OCI-LY7 (cell line): ENCODE measurements around the gene ZNF326. TPM values are rescaled to one million over a fixed set of nuclear protein-coding genes. Genes with fewer than 3 reads are reported as not detected.
"Not testable (repeated sequence)": the region's sequence is repeated elsewhere in the genome, so short reads cannot be mapped to it uniquely, and the experiment has no call there.

Experiments used
- BruUV-seq: library from RNA; stranded (reverse); fragments of 400-500 nt; replicated peaks from 2 replicates; lab custom pipeline; 2021; lab: Mats Ljungman, UMichigan
- CTCF ChIA-PET: fragments of 300-600 bp; sonication (Branson Sonifier 250); formaldehyde crosslinking; loops from one replicate; lab custom pipeline; 2022; ENCODE audit warnings: antibody characterized with exemption; ENCODE audit not compliant: unreplicated experiment; lab: Charles Lee
- POLR2A ChIA-PET: fragments of 300-600 bp; sonication (Branson Sonifier 250); formaldehyde crosslinking; loops from one replicate; lab custom pipeline; 2022; ENCODE audit warnings: antibody characterized with exemption; lab: Charles Lee
- DNase-seq: peaks from one replicate; pipeline ENCODE4 v3.0.0-alpha.2; 2015; ENCODE audit warnings: low spot score
- H2AFZ ChIP-seq: fragments of 200-600 bp; sonication (generic), shearing (Covaris generic); 2 replicates; pipeline ENCODE4 v1.6.1; 2014; ENCODE audit warnings: mild to moderate bottlenecking, antibody characterized with exemption, low read length, moderate library complexity
- H3K27ac ChIP-seq: fragments of 200-600 bp; sonication (generic); 2 replicates; pipeline ENCODE4 v1.5.1; 2014; ENCODE audit warnings: mixed run types, low read depth, mild to moderate bottlenecking, moderate library complexity, low read length, inconsistent platforms; ENCODE audit not compliant: poor library complexity, severe bottlenecking
- H3K36me3 ChIP-seq: fragments of 200-600 bp; sonication (generic); 2 replicates; pipeline ENCODE4 v1.6.1; 2014; ENCODE audit warnings: mild to moderate bottlenecking, antibody characterized with exemption, low read length, moderate library complexity, mixed read lengths; ENCODE audit not compliant: insufficient read depth
- H3K4me1 ChIP-seq: fragments of 200-600 bp; sonication (generic); 2 replicates; pipeline ENCODE4 v1.5.1; 2014; ENCODE audit warnings: mild to moderate bottlenecking, low read length; ENCODE audit not compliant: insufficient read depth, poor library complexity, severe bottlenecking
- H3K4me2 ChIP-seq: fragments of 200-600 bp; sonication (generic); 2 replicates; pipeline ENCODE4 v1.6.1; 2014; ENCODE audit warnings: mild to moderate bottlenecking, low read length
- H3K4me3 ChIP-seq: fragments of 200-600 bp; sonication (generic); 2 replicates; pipeline ENCODE4 v1.5.1; 2014; ENCODE audit warnings: mild to moderate bottlenecking, low read depth, low read length; ENCODE audit not compliant: poor library complexity, severe bottlenecking
- H3K79me2 ChIP-seq: fragments of 200-600 bp; sonication (generic); 2 replicates; pipeline ENCODE4 v1.6.1; 2016; ENCODE audit warnings: low read depth, mild to moderate bottlenecking, low read length, moderate library complexity, mixed read lengths; ENCODE audit not compliant: insufficient read depth
- H3K9me2 ChIP-seq: fragments of 200-600 bp; sonication (generic); 2 replicates; pipeline ENCODE4 v1.6.1; 2016; ENCODE audit warnings: mild to moderate bottlenecking, low read length, mixed read lengths; ENCODE audit not compliant: insufficient read depth
- H3K9me3 ChIP-seq: fragments of 200-600 bp; sonication (generic); 2 replicates; pipeline ENCODE4 v1.6.1; 2014; ENCODE audit warnings: mild to moderate bottlenecking, mixed run types, low read length, mixed read lengths
- H4K20me1 ChIP-seq: fragments of 200-600 bp; sonication (generic); 2 replicates; pipeline ENCODE4 v1.6.1; 2014; ENCODE audit warnings: mild to moderate bottlenecking, antibody characterized with exemption, low read length, moderate library complexity, mixed read lengths; ENCODE audit not compliant: insufficient read depth
- EZH2phosphoT487 ChIP-seq: fragments of 200-600 bp; sonication (generic); IDR thresholded peaks from 2 replicates; pipeline ENCODE4 v1.6.1; 2018; ENCODE audit warnings: low read depth, borderline replicate concordance, mild to moderate bottlenecking, mixed run types, antibody characterized with exemption, low read length, moderate library complexity, mixed read lengths
- intact Hi-C: fragments of 100-400 bp; cut with micrococcal nuclease; formaldehyde crosslinking; loops from one replicate; pipeline ENCODE4 v1.10.0; 2022; ENCODE audit not compliant: unreplicated experiment
- total RNA-seq, 2 experiments: library from RNA; depleted of rRNA in 1 of 2; stranded (reverse); fragments of >200 nt in 1 of 2; shearing (Covaris generic) in 1 of 2; gene quantifications; 2 replicates each; pipeline ENCODE4 v1.2.3, GENCODE V29; 2014 to 2022
- TF ChIP-seq, protein P1 (sequence below): fragments of 200-600 bp; sonication (generic); conservative IDR thresholded peaks from 2 replicates; pipeline ENCODE4 v1.5.1; 2014; ENCODE audit warnings: mild to moderate bottlenecking, antibody characterized with exemption, low read length, moderate library complexity, mixed read lengths

The ZNF326 gene
- total RNA-seq, 2 experiments from 2014 or later, result 11.5 to 43.5 TPM

DNA sequence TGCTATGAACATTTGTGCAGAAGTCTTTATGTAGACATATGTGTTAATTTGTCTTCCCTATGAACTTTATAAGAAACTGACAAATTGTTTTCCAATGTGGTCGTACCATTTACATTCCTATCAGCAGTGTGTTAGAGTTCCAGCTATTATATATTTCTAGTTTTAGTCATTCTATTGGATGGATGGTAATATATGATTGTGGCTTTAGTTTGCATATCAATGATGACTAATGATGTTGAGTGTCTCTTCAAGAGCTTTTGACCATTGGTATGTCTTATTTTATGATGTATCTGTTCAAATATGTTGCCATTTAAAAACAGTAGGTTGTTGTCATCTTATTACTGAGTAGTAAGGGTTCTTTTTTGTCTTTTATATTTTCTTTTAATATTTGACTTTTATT, 16.2 kb upstream of the ZNF326 start:
- H3K27ac ChIP-seq, result no peak overlapping the region
- no peaks in the 10 kb centered on the region for H3K4me1 ChIP-seq
- H3K9me2 ChIP-seq, result no peaks in the 10 kb centered on the region
- no peak overlapping the region for H3K4me2 ChIP-seq
- H3K36me3 ChIP-seq, result no peaks in the 10 kb centered on the region
- ChIA-PET POLR2A (interaction anchor here (1.5 kb wide), 1 partner anchor 15 kb away, joined by 14 read pairs; no protein-coding TSS in a partner anchor), CTCF (no interaction called here)
- no peaks in the 10 kb centered on the region for H3K79me2 ChIP-seq
- TF ChIP-seq EZH2phosphoT487, result no peak
- TF ChIP-seq, protein P1, sequence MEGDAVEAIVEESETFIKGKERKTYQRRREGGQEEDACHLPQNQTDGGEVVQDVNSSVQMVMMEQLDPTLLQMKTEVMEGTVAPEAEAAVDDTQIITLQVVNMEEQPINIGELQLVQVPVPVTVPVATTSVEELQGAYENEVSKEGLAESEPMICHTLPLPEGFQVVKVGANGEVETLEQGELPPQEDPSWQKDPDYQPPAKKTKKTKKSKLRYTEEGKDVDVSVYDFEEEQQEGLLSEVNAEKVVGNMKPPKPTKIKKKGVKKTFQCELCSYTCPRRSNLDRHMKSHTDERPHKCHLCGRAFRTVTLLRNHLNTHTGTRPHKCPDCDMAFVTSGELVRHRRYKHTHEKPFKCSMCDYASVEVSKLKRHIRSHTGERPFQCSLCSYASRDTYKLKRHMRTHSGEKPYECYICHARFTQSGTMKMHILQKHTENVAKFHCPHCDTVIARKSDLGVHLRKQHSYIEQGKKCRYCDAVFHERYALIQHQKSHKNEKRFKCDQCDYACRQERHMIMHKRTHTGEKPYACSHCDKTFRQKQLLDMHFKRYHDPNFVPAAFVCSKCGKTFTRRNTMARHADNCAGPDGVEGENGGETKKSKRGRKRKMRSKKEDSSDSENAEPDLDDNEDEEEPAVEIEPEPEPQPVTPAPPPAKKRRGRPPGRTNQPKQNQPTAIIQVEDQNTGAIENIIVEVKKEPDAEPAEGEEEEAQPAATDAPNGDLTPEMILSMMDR, result no peak
- BruUV-seq, result no TSS peak
- DNase-seq, result no peak
- no peak overlapping the region for H2AFZ ChIP-seq
- H4K20me1 ChIP-seq, result no peaks in the 10 kb centered on the region
- H3K9me3 ChIP-seq, result no peaks in the 10 kb centered on the region
- intact Hi-C loops, result no loop called here
- H3K4me3 ChIP-seq, result no peak overlapping the region

DNA sequence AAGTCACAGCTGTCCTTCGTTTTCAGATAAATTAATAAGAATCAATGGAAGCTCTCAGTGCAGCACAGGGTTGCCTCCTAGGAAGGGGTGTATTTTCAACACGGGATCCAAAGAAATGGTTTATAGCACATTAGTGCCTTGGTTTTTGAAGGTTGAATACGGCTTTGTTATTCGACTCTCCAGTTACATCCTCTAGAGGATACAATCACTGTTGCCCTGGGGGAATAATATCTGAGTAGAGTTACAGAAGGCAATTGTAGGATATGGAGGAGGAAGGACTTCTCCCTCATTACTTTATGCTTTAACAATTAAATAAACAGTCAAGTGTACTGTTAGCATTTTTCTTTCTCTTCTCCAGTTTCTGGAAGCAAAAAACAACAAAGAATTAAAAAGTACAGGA, 14.3 kb upstream of the ZNF326 start:
- Histone ChIP-seq H3K4me2 (no peak overlapping the region), H3K4me1 (no peaks in the 10 kb centered on the region), H3K4me3 (no peak overlapping the region), H3K9me3 (no peaks in the 10 kb centered on the region), H3K36me3 (no peaks in the 10 kb centered on the region), H4K20me1 (no peaks in the 10 kb centered on the region), H3K79me2 (no peaks in the 10 kb centered on the region), H3K27ac (no peak overlapping the region), H2AFZ (no peak overlapping the region), H3K9me2 (no peaks in the 10 kb centered on the region)
- intact Hi-C loops, result loop anchor here (10.0 kb wide), 1 partner anchor 496 kb away; no protein-coding TSS in a partner anchor
- no peak for TF ChIP-seq EZH2phosphoT487
- TF ChIP-seq, protein P1, result no peak
- ChIA-PET POLR2A (no interaction called here), CTCF (no interaction called here)
- no TSS peak for BruUV-seq
- no peak for DNase-seq

DNA sequence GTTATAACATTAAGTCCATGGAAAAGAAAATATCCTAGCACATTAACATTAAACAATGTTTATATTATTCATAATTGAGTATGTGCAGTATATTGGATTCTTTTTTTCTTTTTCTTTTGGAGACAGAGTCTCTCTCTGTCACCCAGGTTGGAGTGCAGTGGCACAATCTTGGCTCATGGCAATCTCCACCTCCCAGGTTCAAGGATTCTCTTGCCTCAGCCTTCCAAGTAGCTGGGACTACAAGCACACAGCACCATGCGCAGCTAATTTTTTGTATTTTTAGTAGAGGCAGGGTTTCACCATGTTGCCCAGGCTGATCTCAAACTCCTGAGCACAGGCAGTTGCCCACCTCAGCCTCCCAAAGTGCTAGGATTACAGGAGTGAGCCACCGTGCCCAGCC, 12.1 kb upstream of the ZNF326 start:
- BruUV-seq, H3K4me3 ChIP-seq, H2AFZ ChIP-seq, DNase-seq, H3K9me2 ChIP-seq, H3K36me3 ChIP-seq, H3K27ac ChIP-seq, H3K9me3 ChIP-seq, H3K4me2 ChIP-seq, H4K20me1 ChIP-seq, CTCF ChIA-PET, H3K4me1 ChIP-seq, H3K79me2 ChIP-seq: not testable (repeated sequence)
- intact Hi-C loops, result loop anchor here (10.0 kb wide), 1 partner anchor 498 kb away; no protein-coding TSS in a partner anchor
- POLR2A ChIA-PET, result interaction anchor here (0.6 kb wide), 2 partner anchors 51 to 184 kb away, joined by 3 to 5 read pairs; no protein-coding TSS in a partner anchor

DNA sequence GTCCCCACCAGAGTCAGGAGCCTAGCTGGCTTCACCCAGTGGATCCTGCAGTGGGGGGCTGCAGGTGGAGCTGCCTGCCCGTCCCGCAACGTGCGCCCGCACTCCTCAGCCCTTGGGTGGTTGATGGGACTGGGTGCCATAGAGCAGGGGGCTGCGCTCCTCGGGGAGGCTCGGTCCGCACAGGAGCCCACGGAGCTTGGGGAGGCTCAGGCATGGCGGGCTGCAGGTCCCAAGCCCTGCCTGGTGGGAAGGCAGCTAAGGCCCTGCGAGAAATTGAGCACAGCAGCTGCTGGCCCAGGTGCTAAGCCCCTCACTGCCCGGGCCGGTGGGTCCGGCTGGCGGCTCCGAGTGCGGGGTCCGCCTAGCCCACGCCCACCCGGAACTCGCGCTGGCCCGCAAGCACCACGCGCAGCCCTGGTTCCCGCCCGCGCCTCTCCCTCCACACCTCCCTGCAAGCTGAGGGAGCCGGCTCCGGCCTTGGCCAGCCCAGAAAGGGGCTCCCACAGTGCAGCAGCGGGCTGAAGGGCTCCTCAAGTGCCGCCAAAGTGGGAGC, 10.3 kb upstream of the ZNF326 start:
- not testable (repeated sequence) for BruUV-seq, H3K9me3 ChIP-seq
- POLR2A ChIA-PET, result interaction anchor here (0.7 to 1.9 kb wide), 2 partner anchors 17 to 29 kb away, joined by 3 read pairs; no protein-coding TSS in a partner anchor

More for the DNA sequence above, 10.3 kb upstream of the ZNF326 start:
- H2AFZ ChIP-seq, H3K36me3 ChIP-seq, H3K79me2 ChIP-seq, H3K4me2 ChIP-seq, H3K27ac ChIP-seq, DNase-seq, H3K9me2 ChIP-seq, H3K4me3 ChIP-seq, CTCF ChIA-PET, H3K4me1 ChIP-seq, H4K20me1 ChIP-seq: not testable (repeated sequence)
- intact Hi-C loops, result loop anchor here (10.0 kb wide), 1 partner anchor 500 kb away; no protein-coding TSS in a partner anchor
